ENCODE data around the gene CLASP1.

GRCh38 chr2:121291251-121291580 is 358.0 kb downstream of the CLASP1 start:
- TF ChIP-seq CTCF (IDR thresholded peaks at IDR 0.05): no peak
- TF ChIP-seq POLR2A (IDR thresholded peaks at IDR 0.05): no peak
